Measurements from ENCODE around the gene HOXB2.
"Not testable (repeated sequence)": the region's sequence is repeated elsewhere in the genome, so short reads cannot be mapped to it uniquely, and the experiment has no call there.

Gene HOXB2

DNA sequence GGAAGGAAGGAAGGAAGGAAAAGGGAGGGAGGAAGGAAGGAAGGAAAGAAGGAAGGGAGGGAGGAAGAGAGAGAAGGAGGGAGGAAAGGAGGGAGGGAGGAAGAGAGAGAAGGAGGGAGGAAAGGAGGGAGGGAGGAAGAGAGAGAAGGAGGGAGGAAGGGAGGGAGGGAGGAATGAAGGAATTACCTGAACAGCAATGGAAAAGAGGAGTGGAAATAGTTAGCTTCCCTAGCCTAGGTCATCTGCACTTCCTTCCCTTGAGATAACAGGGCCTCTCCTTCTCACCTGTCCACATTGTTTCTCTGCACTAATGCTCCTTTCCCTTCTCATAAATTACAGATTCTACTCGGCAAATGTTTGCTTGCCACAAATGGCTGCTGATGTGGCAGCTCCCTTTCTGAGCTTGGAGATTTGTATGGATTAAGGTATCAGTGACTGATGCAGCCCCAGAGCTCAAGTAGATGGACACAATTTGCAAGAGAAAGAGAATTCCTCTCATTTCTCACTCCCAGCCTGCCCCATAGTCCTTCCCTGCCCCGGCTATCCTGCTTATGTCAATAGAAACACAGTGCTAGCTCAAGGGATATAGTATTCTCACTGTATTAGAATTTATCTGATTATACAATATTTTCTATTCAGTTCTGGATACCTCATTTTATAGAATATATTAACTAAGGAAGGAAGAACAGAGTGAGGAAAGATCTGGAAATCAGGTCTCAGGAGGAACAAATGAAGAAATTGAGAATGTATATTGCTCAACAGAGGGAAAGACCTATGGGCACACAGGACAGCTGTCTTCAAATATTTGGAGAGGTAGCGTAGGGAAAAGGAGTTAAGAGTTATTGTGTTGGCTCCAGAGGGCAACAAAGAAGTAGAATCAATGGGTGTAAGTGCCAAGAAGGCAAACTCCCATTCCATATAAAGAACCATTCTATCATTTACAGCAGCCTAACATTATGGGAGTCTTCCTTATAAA lies 28.7 kb downstream of the HOXB2 start:
- DNase-seq (ENCODE audit: low read depth in 4 of 4, low spot score in 1 of 4), result no peak

DNA sequence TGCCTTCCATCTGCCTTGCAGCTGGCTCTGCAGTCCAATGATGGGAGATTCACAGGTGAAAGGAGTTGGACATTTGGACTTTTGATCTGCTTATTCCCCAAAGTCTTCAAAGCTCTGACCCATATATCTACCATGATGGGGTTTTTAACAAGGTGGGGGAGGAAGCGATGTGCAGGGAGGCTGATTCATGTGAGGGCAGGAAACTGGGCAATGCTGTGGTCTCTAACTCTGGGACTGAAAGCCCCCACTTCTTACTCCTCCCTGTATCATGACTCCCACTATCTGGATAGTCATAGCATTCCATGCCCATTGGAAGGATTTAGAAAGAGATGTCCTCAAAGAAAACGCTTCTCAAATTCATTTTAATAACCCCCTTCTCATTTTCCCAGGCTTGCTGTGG lies 30.4 kb downstream of the HOXB2 start:
- DNase-seq (ENCODE audit: low read depth in 4 of 4, low spot score in 1 of 4), result no peak

- no peak for DNase-seq (ENCODE audit: low read depth in 4 of 4, low spot score in 1 of 4)
Observed at GRCh38 chr17:48513666-48514455, 31.0 kb downstream of the HOXB2 start.

DNA sequence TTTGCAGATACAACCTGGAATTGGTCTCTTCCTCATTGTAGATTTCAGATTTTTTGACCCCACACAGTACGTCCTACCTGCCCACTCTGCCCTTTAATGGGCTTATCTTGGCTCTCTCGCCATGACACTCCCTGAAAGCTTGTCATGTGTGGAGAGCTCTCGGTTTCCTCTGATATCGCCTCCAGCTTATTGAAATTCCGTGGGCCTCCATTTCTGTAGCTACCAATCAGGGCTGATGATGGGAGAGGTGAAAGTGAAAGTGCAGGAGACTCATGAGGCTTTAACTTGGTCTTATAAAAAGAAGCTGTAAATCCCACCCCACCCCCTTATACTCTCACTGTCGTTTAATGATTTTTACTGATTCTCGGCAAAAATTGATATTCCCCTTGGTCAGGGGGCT lies 31.8 kb downstream of the HOXB2 start:
- no peak for DNase-seq (ENCODE audit: low read depth in 4 of 4, low spot score in 1 of 4)

- no peak for DNase-seq (ENCODE audit: low read depth in 4 of 4, low spot score in 1 of 4)
Observed at GRCh38 chr17:48510761-48511604, 33.9 kb downstream of the HOXB2 start.

GRCh38 chr17:48510381-48510760 lies 34.5 kb downstream of the HOXB2 start:
- DNase-seq (ENCODE audit: low read depth in 4 of 4, low spot score in 1 of 4), result no peak

DNA sequence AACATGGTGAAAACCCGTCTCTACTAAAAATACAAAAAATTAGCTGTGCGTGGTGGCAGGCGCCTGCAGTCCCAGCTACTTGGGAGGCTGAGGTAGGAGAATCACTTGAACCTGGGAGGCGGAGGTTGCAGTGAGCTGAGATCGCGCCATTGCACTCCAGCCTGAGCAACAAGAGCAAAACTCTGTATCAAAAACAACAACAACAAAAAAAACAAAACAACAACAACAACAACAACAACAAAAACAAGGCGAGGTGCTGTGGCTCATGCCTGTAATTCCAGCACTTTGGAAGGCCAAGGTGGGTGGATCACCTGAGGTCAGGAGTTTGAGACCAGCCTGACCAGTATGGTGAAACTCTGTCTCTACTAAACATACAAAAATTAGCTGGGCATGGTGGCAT lies 35.2 kb downstream of the HOXB2 start:
- not testable (repeated sequence) for DNase-seq (ENCODE audit: low read depth in 4 of 4, low spot score in 1 of 4)

- no peak for DNase-seq (ENCODE audit: low read depth in 4 of 4, low spot score in 1 of 4)
Observed at GRCh38 chr17:48506246-48506645, 38.7 kb downstream of the HOXB2 start.

GRCh38 chr17:48505788-48506187 lies 39.1 kb downstream of the HOXB2 start:
- no peak for DNase-seq (ENCODE audit: low read depth in 4 of 4, low spot score in 1 of 4)

DNA sequence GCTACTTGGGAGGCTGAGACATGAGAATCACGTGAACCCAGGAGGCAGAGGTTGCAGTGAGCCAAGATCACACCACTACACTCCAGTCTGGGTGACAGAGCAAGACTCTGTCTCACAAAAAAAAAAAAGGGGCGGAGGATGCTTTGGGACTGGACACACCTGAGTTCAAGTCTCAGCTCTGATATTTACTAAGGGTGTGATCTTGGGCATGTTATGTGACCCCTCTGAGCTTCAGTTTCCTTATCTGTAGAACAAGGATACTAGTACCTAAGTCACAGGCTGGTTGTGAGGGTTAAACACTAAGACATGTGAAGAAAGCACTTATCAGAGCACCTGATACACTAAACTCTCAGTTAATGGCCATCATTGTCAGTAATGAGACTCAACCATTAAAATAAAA lies 40.0 kb downstream of the HOXB2 start:
- no peak for DNase-seq (ENCODE audit: low read depth in 4 of 4, low spot score in 1 of 4)

- DNase-seq (ENCODE audit: low read depth in 4 of 4, low spot score in 1 of 4), result no peak
Observed at GRCh38 chr17:48503747-48504146, 41.2 kb downstream of the HOXB2 start.

GRCh38 chr17:48502901-48503300 lies 42.0 kb downstream of the HOXB2 start:
- DNase-seq (ENCODE audit: low read depth in 4 of 4, low spot score in 1 of 4), result no peak

DNA sequence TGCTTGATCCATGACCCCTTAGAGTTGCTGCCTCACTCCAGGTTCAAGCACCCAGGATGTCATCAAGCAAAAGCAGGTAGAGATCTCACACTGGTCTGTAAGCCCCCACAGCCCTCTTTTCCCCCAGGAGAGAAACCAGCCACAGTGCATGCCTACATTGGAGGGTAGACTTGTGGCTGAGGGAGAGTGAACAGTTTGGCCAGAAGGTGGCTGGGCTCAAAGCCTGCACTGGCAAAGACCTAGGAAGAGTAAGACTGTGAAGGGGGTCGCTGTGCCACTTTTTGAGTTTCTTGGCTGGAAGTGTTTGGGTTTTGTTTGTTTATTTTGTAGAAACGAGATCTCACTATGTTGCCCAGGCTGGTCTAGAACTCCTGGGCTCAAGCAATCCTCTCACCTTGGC lies 42.6 kb downstream of the HOXB2 start:
- no peak for DNase-seq (ENCODE audit: low read depth in 4 of 4, low spot score in 1 of 4)

- DNase-seq (ENCODE audit: low read depth in 4 of 4, low spot score in 1 of 4), result no peak
Observed at GRCh38 chr17:48500435-48501426, 44.2 kb downstream of the HOXB2 start.

- no peak for DNase-seq (ENCODE audit: low read depth in 4 of 4, low spot score in 1 of 4)
Observed at GRCh38 chr17:48499735-48500434, 45.0 kb downstream of the HOXB2 start.

GRCh38 chr17:48499248-48499647 lies 45.7 kb downstream of the HOXB2 start:
- DNase-seq (ENCODE audit: low read depth in 4 of 4, low spot score in 1 of 4), result no peak

DNA sequence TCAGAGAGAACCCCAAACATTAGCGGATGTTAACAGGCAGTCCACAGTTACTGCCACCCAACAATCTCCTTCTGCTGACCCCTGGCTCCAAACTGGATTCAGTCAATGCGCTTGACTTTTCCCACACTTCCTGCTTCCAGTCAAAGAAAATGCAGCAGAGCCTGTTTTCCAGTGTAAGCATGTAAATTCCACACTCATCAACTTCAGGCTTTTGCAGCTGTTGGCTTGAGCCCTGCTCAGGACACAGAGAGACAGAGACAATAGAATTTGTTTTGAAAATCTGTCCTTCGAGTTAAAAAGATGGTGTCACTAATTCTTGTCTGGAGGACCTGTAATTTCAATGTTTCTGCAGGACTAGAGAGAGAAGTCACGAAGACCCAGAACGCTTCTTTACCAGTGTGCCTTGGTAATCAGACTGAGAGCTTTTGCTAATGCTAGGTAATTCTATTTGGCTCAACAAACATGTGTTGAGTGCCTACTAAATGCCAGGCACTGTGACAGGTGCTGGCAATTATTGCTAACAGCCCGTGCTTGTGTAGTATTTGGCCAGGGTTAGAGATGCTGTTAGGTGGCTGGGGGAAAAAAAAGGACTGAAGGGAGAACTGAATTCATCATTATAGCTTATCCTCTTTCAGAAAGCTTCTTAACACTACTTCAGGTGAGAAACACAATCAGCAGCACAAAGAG lies 46.6 kb downstream of the HOXB2 start:
- no peak for DNase-seq (ENCODE audit: low read depth in 4 of 4, low spot score in 1 of 4)

- no peak for DNase-seq (ENCODE audit: low read depth in 4 of 4, low spot score in 1 of 4)
Observed at GRCh38 chr17:48497103-48497502, 47.8 kb downstream of the HOXB2 start.

DNA sequence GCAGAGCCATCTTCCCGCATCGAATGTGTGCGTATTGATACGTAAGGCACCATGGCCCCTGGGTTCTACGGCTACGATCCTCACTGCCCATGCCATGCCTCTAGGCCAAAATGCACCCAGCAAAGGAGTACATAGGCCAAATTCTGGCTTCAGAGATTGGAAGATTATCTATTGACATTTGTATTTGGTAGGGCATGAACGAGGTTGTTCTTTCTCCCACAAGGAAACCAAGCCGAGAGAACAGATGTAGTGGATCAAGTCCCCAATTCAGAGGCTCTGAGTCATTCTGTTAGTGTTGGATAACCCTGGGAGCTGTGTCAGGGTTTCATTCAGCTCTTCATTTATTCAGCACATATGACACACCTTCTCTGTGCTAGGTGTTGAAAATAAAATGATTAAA lies 50.6 kb downstream of the HOXB2 start:
- no peak for DNase-seq (ENCODE audit: low read depth in 4 of 4, low spot score in 1 of 4)

Measured in stimulated activated CD4-positive, alpha-beta T cell treated with anti-CD3 and anti-CD28 coated beads, Interleukin-1b, Interleukin-23, amount 100 ng/mL, for 24 hours (primary cell).